MCF 10A (cell line): ENCODE results near the gene MPC1. TPM values are rescaled to one million over a fixed set of nuclear protein-coding genes. Genes with fewer than 3 reads are reported as not detected.

Experiments
- BruUV-seq: library from RNA; stranded (reverse); fragments of 400-500 nt; replicated peaks from 2 replicates; lab custom pipeline; 2021; lab: Mats Ljungman, UMichigan
- CTCF ChIA-PET: fragments of 300-600 bp; sonication (Branson Sonifier 250); formaldehyde crosslinking; extraction: SDS; loops from one replicate; lab custom pipeline; 2021; ENCODE audit warnings: antibody characterized with exemption, inconsistent platforms; lab: Yijun Ruan, JAX
- POLR2A ChIA-PET: fragments of 300-600, 350-650 bp; sonication (Branson Sonifier 250); formaldehyde crosslinking; extraction: SDS; loops from one replicate; lab custom pipeline; 2020; ENCODE audit warnings: antibody characterized with exemption, inconsistent platforms; lab: Yijun Ruan, JAX
- DNase-seq: peaks from one replicate; pipeline ENCODE4 v3.0.0-alpha.2; 2018; ENCODE audit not compliant: unreplicated experiment
- H3K27ac Mint-ChIP-seq: one replicate; pipeline ENCODE4 v1.8.0; 2022; ENCODE audit warnings: mild to moderate bottlenecking, low read depth, mixed read lengths; ENCODE audit not compliant: unreplicated experiment
- H3K27me3 Mint-ChIP-seq: one replicate; pipeline ENCODE4 v1.8.0; 2022; ENCODE audit warnings: mixed read lengths; ENCODE audit not compliant: insufficient read depth, unreplicated experiment
- H3K36me3 Mint-ChIP-seq: one replicate; pipeline ENCODE4 v1.8.0; 2022; ENCODE audit warnings: mild to moderate bottlenecking, moderate library complexity, mixed read lengths; ENCODE audit not compliant: insufficient read depth, unreplicated experiment
- H3K4me1 Mint-ChIP-seq: one replicate; pipeline ENCODE4 v1.8.0; 2022; ENCODE audit warnings: mixed read lengths; ENCODE audit not compliant: insufficient read depth, unreplicated experiment
- H3K4me3 Mint-ChIP-seq: one replicate; pipeline ENCODE4 v1.8.0; 2022; ENCODE audit warnings: mild to moderate bottlenecking, moderate library complexity, mixed read lengths; ENCODE audit not compliant: unreplicated experiment
- H3K9me3 Mint-ChIP-seq: one replicate; pipeline ENCODE4 v1.8.0; 2022; ENCODE audit warnings: mixed read lengths; ENCODE audit not compliant: unreplicated experiment
- intact Hi-C: fragments of 100-400 bp; cut with micrococcal nuclease; formaldehyde crosslinking; loops from 2 replicates; pipeline ENCODE4 v1.14.1; 2022
- total RNA-seq: library from RNA; stranded (reverse); gene quantifications from 2 replicates; pipeline ENCODE4 v1.2.3, GENCODE V29; 2022
- TF ChIP-seq, protein P1 (sequence below): fragments of 200-600 bp; IDR thresholded peaks from one replicate; pipeline ENCODE4 v1.8.0; 2022; ENCODE audit warnings: antibody characterized with exemption, mild to moderate bottlenecking; ENCODE audit not compliant: unreplicated experiment

The MPC1 gene
- total RNA-seq, 1 experiment from 2014 or later: 33.1 TPM

DNA sequence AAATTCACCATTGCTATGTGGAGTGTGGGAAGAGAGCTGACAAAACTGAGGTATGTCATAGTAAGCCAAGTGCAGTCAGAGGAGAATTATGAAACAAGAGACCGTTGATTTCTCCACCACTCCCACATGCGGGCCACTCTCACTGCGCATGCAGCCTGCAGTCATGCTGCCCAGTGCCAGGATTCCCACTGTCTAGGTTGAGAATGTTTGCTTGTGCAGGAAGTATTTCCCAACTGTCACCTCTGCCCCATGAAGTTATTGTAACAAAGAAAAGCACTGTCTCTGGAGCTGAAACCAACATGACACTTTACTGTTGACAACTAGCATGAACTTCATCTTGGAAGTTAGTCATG lies 21.7 kb downstream of the MPC1 start:
- BruUV-seq: no TSS peak
- H3K27me3 Mint-ChIP-seq: peaks cover 5% of the 10 kb centered on the region
- peaks cover 14% of the 10 kb centered on the region for H3K4me1 Mint-ChIP-seq
- ChIA-PET CTCF (interaction anchor here (3.2 kb wide), 1 partner anchor 17 kb away, joined by 14 read pairs; no protein-coding TSS in a partner anchor), POLR2A (interaction anchor here (0.9 to 4.3 kb wide), 10 partner anchors 10 to 260 kb away, joined by 3 to 42 read pairs (median 5); partner anchors contain the start of genes MPC1 and SFT2D1)
- peak overlapping the region; percentile 25 for H3K27ac Mint-ChIP-seq
- H3K36me3 Mint-ChIP-seq: peaks cover 21% of the 10 kb centered on the region
- DNase-seq: peak; percentile 92
- TF ChIP-seq, protein P1, sequence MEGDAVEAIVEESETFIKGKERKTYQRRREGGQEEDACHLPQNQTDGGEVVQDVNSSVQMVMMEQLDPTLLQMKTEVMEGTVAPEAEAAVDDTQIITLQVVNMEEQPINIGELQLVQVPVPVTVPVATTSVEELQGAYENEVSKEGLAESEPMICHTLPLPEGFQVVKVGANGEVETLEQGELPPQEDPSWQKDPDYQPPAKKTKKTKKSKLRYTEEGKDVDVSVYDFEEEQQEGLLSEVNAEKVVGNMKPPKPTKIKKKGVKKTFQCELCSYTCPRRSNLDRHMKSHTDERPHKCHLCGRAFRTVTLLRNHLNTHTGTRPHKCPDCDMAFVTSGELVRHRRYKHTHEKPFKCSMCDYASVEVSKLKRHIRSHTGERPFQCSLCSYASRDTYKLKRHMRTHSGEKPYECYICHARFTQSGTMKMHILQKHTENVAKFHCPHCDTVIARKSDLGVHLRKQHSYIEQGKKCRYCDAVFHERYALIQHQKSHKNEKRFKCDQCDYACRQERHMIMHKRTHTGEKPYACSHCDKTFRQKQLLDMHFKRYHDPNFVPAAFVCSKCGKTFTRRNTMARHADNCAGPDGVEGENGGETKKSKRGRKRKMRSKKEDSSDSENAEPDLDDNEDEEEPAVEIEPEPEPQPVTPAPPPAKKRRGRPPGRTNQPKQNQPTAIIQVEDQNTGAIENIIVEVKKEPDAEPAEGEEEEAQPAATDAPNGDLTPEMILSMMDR: no peak
- H3K9me3 Mint-ChIP-seq: no peaks in the 10 kb centered on the region
- intact Hi-C loops: no loop called here
- peak overlapping the region; percentile 46 for H3K4me3 Mint-ChIP-seq

DNA sequence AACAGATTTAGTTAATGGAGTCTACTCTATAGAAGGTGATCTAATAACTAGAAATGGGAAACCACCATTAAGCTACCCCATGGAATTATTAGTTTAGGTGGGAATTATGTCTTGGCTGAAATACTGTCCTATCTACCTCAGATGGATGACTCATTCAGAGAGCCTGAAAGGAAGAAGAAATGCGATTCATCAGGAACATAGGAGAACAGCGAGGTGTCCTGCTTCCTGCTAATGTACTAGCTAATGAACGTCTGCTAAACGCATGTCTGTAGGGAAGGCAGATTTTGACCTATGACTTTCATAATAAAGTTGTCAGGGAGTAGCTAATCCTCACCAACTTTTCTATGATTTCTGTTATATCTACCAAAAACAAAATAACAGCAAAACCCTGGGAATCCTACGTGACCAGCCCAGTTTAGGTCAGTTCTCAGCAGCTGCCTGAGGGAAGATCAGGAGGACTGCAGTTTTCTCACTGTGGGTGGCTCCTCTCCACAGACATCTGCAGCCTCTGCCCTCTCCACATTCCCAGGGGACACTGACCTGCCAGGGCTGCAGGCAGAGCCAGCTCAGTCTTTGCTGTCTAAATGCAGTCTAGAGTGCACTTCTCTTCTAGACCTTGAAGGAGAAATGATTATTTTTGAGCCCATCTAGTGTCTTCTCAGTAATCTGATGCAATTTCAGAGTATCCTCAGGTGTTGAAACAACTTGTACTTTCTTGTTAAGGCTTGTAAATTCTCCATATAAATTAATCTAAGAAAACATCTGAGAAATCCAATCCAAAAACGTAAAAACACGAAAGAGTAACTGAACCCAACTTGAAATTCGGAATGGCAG lies 22.3 kb downstream of the MPC1 start:
- intact Hi-C loops: no loop called here
- peaks cover 14% of the 10 kb centered on the region for H3K4me1 Mint-ChIP-seq
- TSS peak; percentile 16 for BruUV-seq
- peaks cover 15% of the 10 kb centered on the region for H3K36me3 Mint-ChIP-seq
- H3K27me3 Mint-ChIP-seq: peaks cover 11% of the 10 kb centered on the region
- H3K9me3 Mint-ChIP-seq: no peaks in the 10 kb centered on the region
- H3K4me3 Mint-ChIP-seq: peak overlapping the region; percentile 46
- DNase-seq: peak; percentile 63
- ChIA-PET CTCF (interaction anchor here (0.7 to 3.2 kb wide), 4 partner anchors 17 to 47 kb away, joined by 3 to 14 read pairs (median 4); no protein-coding TSS in a partner anchor), POLR2A (interaction anchor here (0.9 to 4.3 kb wide), 10 partner anchors 11 to 261 kb away, joined by 3 to 42 read pairs (median 5); partner anchors contain the start of genes MPC1 and SFT2D1)
- TF ChIP-seq, protein P1: no peak
- peak overlapping the region; percentile 25 for H3K27ac Mint-ChIP-seq

DNA sequence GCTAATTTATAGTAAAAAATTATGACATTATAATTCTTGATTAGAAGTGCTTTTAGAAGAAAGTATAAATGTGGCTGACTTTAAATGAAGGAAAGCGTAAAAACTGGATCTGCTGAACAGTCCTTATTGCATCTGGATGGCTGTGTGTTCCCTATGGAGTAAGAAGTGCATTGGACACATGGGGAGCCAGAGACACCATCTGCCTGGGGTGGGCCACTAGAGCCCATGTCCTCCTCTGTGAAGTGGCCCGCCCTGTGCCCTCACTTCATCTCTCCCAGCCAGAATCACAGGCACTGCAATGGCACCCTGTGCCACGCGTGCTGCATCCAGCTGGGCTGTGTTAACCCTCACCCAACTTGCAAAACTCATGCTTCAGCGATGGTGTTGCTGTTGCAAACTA lies 27.2 kb downstream of the MPC1 start:
- H3K27ac Mint-ChIP-seq: no peak overlapping the region
- no peak for DNase-seq
- peaks cover 19% of the 10 kb centered on the region for H3K27me3 Mint-ChIP-seq
- TF ChIP-seq, protein P1: no peak
- H3K4me1 Mint-ChIP-seq: peaks cover 8% of the 10 kb centered on the region
- no peak overlapping the region for H3K4me3 Mint-ChIP-seq
- BruUV-seq: no TSS peak
- ChIA-PET CTCF (interaction anchor here (0.8 to 1.0 kb wide), 2 partner anchors 26 to 75 kb away, joined by 3 read pairs; no protein-coding TSS in a partner anchor), POLR2A (no interaction called here)
- no peaks in the 10 kb centered on the region for H3K9me3 Mint-ChIP-seq
- intact Hi-C loops: no loop called here
- no peaks in the 10 kb centered on the region for H3K36me3 Mint-ChIP-seq

DNA sequence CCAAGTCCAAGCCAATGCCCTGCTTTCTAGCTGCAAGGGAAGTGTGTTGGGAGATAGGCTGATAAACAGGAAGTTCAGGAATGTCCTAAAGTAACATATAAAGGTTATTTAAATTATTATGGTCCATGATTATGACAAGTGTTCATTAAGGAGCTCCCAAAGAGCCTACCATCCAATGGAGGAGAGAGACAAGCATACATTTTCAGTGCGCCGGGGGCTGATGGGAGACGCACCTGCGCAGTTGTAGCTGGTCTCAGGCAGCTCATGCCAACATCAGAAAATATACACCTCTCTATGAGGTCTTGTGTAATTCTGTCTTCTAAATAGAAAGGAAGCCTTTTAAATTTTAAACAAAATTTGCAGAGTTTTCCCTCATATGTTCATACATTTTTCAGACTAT lies 27.8 kb downstream of the MPC1 start:
- peaks cover 19% of the 10 kb centered on the region for H3K27me3 Mint-ChIP-seq
- DNase-seq: no peak
- peaks cover 2% of the 10 kb centered on the region for H3K4me1 Mint-ChIP-seq
- H3K4me3 Mint-ChIP-seq: no peak overlapping the region
- H3K36me3 Mint-ChIP-seq: no peaks in the 10 kb centered on the region
- ChIA-PET CTCF (interaction anchor here (0.8 to 1.0 kb wide), 2 partner anchors 26 to 75 kb away, joined by 3 read pairs; no protein-coding TSS in a partner anchor), POLR2A (no interaction called here)
- intact Hi-C loops: no loop called here
- no peaks in the 10 kb centered on the region for H3K9me3 Mint-ChIP-seq
- TF ChIP-seq, protein P1: no peak
- no peak overlapping the region for H3K27ac Mint-ChIP-seq
- BruUV-seq: no TSS peak
